Body of pancreas (tissue), 4 donors: ENCODE measurements around the gene TMEM178B.

ENCODE experiments used
- CTCF ChIP-seq, 7 experiments: fragments of 450-650 bp in 4 of 7; fragments of 200-600 bp in 3 of 7; sonication (generic) in 3 of 7; IDR thresholded peaks; one replicate each; pipeline ENCODE4 v1.5.1; 2016 to 2019; ENCODE audit warnings: antibody characterized with exemption in 7 of 7
- POLR2A ChIP-seq, 3 donors: fragments of 450-650 bp; IDR thresholded peaks; one replicate each; pipeline ENCODE4 v1.6.1; 2016; ENCODE audit warnings: antibody characterized with exemption in 3 of 3, mild to moderate bottlenecking in 2 of 3

- TF ChIP-seq CTCF (IDR thresholded peaks at IDR 0.05) (no peak), POLR2A (IDR thresholded peaks at IDR 0.05) (no peak)
Measured at GRCh38 chr7:141268614-141269013, 194.8 kb downstream of the TMEM178B start.
